Measurements from ENCODE around the gene PTPN6.

DNA sequence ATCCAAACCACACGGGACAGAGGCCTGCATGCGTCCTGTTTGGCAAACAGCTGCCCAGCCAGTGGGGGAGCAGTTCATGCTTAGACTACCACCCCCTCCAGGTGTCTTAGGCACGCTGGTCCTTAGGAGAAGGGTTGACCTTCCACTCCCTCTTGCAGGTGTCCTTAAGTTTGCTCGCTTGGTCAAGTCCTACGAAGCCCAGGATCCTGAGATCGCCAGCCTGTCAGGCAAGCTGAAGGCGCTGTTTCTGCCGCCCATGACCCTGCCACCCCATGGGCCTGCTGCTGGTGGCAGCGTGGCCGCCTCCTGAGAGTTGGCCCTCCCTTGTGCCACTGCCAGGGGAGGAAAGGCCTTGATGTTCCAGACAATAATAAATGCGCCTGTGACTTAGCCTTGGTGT, 5.5 kb upstream of the PTPN6 start:
- TF ChIP-seq SRF (IDR thresholded peaks at IDR 0.05; ENCODE audit: low read depth in 2 of 2, low read length in 2 of 2) (no peak), POLR2A (IDR thresholded peaks at IDR 0.05; ENCODE audit: low read depth, low read length) (peak; percentile 31; the same call in 1 of the 2 replicates), CEBPB (IDR thresholded peaks at IDR 0.05; ENCODE audit: borderline replicate concordance in 1 of 2, low read depth in 2 of 2, low read length in 2 of 2) (no peak), SUZ12 (IDR thresholded peaks at IDR 0.05; ENCODE audit: unreplicated experiment) (no peak), NR2C1 (IDR thresholded peaks at IDR 0.05) (no peak), MXI1 (IDR thresholded peaks at IDR 0.05; ENCODE audit: low read depth, low read length) (no peak), HDGF (IDR thresholded peaks at IDR 0.05) (no peak)
- TF ChIP-seq, protein P1, sequence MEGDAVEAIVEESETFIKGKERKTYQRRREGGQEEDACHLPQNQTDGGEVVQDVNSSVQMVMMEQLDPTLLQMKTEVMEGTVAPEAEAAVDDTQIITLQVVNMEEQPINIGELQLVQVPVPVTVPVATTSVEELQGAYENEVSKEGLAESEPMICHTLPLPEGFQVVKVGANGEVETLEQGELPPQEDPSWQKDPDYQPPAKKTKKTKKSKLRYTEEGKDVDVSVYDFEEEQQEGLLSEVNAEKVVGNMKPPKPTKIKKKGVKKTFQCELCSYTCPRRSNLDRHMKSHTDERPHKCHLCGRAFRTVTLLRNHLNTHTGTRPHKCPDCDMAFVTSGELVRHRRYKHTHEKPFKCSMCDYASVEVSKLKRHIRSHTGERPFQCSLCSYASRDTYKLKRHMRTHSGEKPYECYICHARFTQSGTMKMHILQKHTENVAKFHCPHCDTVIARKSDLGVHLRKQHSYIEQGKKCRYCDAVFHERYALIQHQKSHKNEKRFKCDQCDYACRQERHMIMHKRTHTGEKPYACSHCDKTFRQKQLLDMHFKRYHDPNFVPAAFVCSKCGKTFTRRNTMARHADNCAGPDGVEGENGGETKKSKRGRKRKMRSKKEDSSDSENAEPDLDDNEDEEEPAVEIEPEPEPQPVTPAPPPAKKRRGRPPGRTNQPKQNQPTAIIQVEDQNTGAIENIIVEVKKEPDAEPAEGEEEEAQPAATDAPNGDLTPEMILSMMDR (IDR thresholded peaks at IDR 0.05 in 2 of 3, conservative IDR thresholded peaks at IDR 0.05 in 1 of 3; ENCODE audit: control insufficient read depth in 2 of 3, extremely low read depth in 1 of 3, insufficient read depth in 1 of 3, low read depth in 3 of 3, low read length in 3 of 3) = 0 out of 6 replicates have a peak, but pooled peaks of 1 of the 3 experiments have one; percentile 4
- TF ChIP-seq, protein P2, sequence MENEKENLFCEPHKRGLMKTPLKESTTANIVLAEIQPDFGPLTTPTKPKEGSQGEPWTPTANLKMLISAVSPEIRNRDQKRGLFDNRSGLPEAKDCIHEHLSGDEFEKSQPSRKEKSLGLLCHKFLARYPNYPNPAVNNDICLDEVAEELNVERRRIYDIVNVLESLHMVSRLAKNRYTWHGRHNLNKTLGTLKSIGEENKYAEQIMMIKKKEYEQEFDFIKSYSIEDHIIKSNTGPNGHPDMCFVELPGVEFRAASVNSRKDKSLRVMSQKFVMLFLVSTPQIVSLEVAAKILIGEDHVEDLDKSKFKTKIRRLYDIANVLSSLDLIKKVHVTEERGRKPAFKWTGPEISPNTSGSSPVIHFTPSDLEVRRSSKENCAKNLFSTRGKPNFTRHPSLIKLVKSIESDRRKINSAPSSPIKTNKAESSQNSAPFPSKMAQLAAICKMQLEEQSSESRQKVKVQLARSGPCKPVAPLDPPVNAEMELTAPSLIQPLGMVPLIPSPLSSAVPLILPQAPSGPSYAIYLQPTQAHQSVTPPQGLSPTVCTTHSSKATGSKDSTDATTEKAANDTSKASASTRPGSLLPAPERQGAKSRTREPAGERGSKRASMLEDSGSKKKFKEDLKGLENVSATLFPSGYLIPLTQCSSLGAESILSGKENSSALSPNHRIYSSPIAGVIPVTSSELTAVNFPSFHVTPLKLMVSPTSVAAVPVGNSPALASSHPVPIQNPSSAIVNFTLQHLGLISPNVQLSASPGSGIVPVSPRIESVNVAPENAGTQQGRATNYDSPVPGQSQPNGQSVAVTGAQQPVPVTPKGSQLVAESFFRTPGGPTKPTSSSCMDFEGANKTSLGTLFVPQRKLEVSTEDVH (IDR thresholded peaks at IDR 0.05; ENCODE audit: low read depth, partially characterized antibody) = no peak
- TF ChIP-seq, protein P3, sequence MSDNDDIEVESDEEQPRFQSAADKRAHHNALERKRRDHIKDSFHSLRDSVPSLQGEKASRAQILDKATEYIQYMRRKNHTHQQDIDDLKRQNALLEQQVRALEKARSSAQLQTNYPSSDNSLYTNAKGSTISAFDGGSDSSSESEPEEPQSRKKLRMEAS (IDR thresholded peaks at IDR 0.05; ENCODE audit: low read depth, low read length) = no peak

Measured in GM12878 (cell line).